IMR-90 (cell line): ENCODE results near the gene WRAP73. TPM values are rescaled to one million over a fixed set of nuclear protein-coding genes. Genes with fewer than 3 reads are reported as not detected.

Source experiments
- ATAC-seq: fragments of 200-7000 bp; cut with Tn5 transposase; 2 replicates; pipeline ENCODE4 v1.9.1; 2020; ENCODE audit warnings: low read depth, mild to moderate bottlenecking, moderate library complexity
- BruUV-seq: library from RNA; stranded (reverse); fragments of 400-500 nt; replicated peaks from 2 replicates; lab custom pipeline; 2021; lab: Mats Ljungman, UMichigan
- CTCF ChIA-PET: fragments of 300-600 bp; formaldehyde crosslinking; extraction: SDS; loops from one replicate; lab custom pipeline; 2021; ENCODE audit warnings: antibody characterized with exemption; lab: Yijun Ruan, JAX
- POLR2A ChIA-PET: fragments of 300-600 bp; sonication (Branson Sonifier 250); formaldehyde crosslinking; loops from one replicate; lab custom pipeline; 2022; ENCODE audit warnings: antibody characterized with exemption; ENCODE audit not compliant: unreplicated experiment; lab: Charles Lee
- DNase-seq: peaks from one replicate; pipeline ENCODE4 v3.0.0; 2013
- H2AFZ ChIP-seq: replicated peaks from 2 replicates; pipeline ENCODE3; 2013; ENCODE audit warnings: low read length, mild to moderate bottlenecking; ENCODE audit not compliant: poor library complexity
- H2AK5ac ChIP-seq: 2 replicates; pipeline ENCODE4 v1.6.1; 2013; ENCODE audit warnings: low read depth, low read length, inconsistent platforms
- H2AK9ac ChIP-seq: replicated peaks from 2 replicates; pipeline ENCODE3; 2013; ENCODE audit warnings: mild to moderate bottlenecking, low read depth, low read length, moderate library complexity; ENCODE audit not compliant: poor library complexity
- H2BK120ac ChIP-seq: 2 replicates; pipeline ENCODE4 v1.6.1; 2013; ENCODE audit warnings: low read depth, low read length, inconsistent platforms
- H2BK15ac ChIP-seq: 3 replicates; pipeline ENCODE4 v1.6.1; 2013; ENCODE audit warnings: low read depth, low read length, inconsistent platforms
- H2BK20ac ChIP-seq: 2 replicates; pipeline ENCODE4 v1.6.1; 2013; ENCODE audit warnings: low read depth, mild to moderate bottlenecking, inconsistent platforms, low read length, moderate library complexity
- H2BK5ac ChIP-seq: 2 replicates; pipeline ENCODE4 v1.6.1; 2013; ENCODE audit warnings: mild to moderate bottlenecking, low read depth, low read length, inconsistent platforms; ENCODE audit not compliant: poor library complexity, severe bottlenecking
- H3K14ac ChIP-seq: replicated peaks from 2 replicates; pipeline ENCODE4 v1.6.1; 2013; ENCODE audit warnings: low read depth, low read length, inconsistent platforms
- H3K18ac ChIP-seq: 2 replicates; pipeline ENCODE4 v1.6.1; 2013; ENCODE audit warnings: low read depth, low read length, control low read depth
- H3K23ac ChIP-seq: 2 replicates; pipeline ENCODE4 v1.6.1; 2013; ENCODE audit warnings: low read depth, low read length, inconsistent platforms
- H3K27ac ChIP-seq: 2 replicates; pipeline ENCODE4 v1.5.1; 2013; ENCODE audit warnings: mild to moderate bottlenecking, control low read depth, low read length; ENCODE audit not compliant: insufficient read depth
- H3K27me3 ChIP-seq: 2 replicates; pipeline ENCODE4 v1.6.1; 2013; ENCODE audit warnings: low read length; ENCODE audit not compliant: control insufficient read depth, insufficient read depth
- H3K36me3 ChIP-seq: 2 replicates; pipeline ENCODE4 v1.6.1; 2013; ENCODE audit warnings: low read length, mixed read lengths; ENCODE audit not compliant: control insufficient read depth, insufficient read depth
- H3K4ac ChIP-seq: 2 replicates; pipeline ENCODE4 v1.6.1; 2013; ENCODE audit warnings: low read depth, low read length, inconsistent platforms
- H3K4me1 ChIP-seq: 2 replicates; pipeline ENCODE4 v1.6.1; 2013; ENCODE audit warnings: low read length, mixed read lengths; ENCODE audit not compliant: control insufficient read depth, insufficient read depth
- H3K4me2 ChIP-seq: 2 replicates; pipeline ENCODE4 v1.6.1; 2013; ENCODE audit warnings: low read depth, mild to moderate bottlenecking, control low read depth, low read length, moderate library complexity
- H3K4me3 ChIP-seq: 2 replicates; pipeline ENCODE4 v1.5.1; 2013; ENCODE audit warnings: low read depth, mild to moderate bottlenecking, control low read depth, low read length, moderate library complexity; ENCODE audit not compliant: insufficient read depth
- H3K56ac ChIP-seq: 2 replicates; pipeline ENCODE4 v1.6.1; 2013; ENCODE audit warnings: low read length, inconsistent platforms; ENCODE audit not compliant: insufficient read depth; ENCODE audit errors: extremely low read depth
- H3K79me1 ChIP-seq, 2 experiments: 2 replicates each; pipeline ENCODE4 v1.6.1; 2013; ENCODE audit warnings: low read length in 2 of 2, inconsistent platforms in 1 of 2, low read depth in 1 of 2
- H3K9ac ChIP-seq: 2 replicates; pipeline ENCODE4 v1.6.1; 2013; ENCODE audit warnings: low read depth, low read length, control low read depth
- H3K9me1 ChIP-seq: 2 replicates; pipeline ENCODE4 v1.6.1; 2013; ENCODE audit warnings: low read length, inconsistent platforms; ENCODE audit not compliant: insufficient read depth
- H3K9me3 ChIP-seq: 2 replicates; pipeline ENCODE4 v1.6.1; 2013; ENCODE audit warnings: low read length; ENCODE audit not compliant: control insufficient read depth, insufficient read depth
- H4K20me1 ChIP-seq: 2 replicates; pipeline ENCODE4 v1.6.1; 2013; ENCODE audit warnings: low read length, inconsistent platforms; ENCODE audit not compliant: insufficient read depth
- H4K5ac ChIP-seq: 2 replicates; pipeline ENCODE4 v1.6.1; 2013; ENCODE audit warnings: mild to moderate bottlenecking, low read depth, low read length, control low read depth
- H4K8ac ChIP-seq, 2 experiments: 2 replicates each; pipeline ENCODE4 v1.6.1; 2013; ENCODE audit warnings: low read depth in 2 of 2, low read length in 2 of 2, control low read depth in 1 of 2, inconsistent platforms in 1 of 2
- H4K91ac ChIP-seq: 2 replicates; pipeline ENCODE4 v1.6.1; 2013; ENCODE audit warnings: low read depth, low read length, inconsistent platforms; ENCODE audit not compliant: insufficient read depth
- BHLHE40 ChIP-seq: fragments of 150-350 bp; IDR thresholded peaks from 2 replicates; pipeline ENCODE4 v1.6.1; 2016; ENCODE audit warnings: mild to moderate bottlenecking, low read depth, low read length
- CEBPB ChIP-seq: IDR thresholded peaks from 2 replicates; pipeline ENCODE4 v1.6.1; 2012; ENCODE audit warnings: low read depth, low read length, improper control_type of control experiment
- CHD1 ChIP-seq: IDR thresholded peaks from 2 replicates; pipeline ENCODE4 v1.6.1; 2012; ENCODE audit warnings: low read depth, low read length, improper control_type of control experiment
- FOS ChIP-seq: fragments of 150-350 bp; IDR thresholded peaks from 2 replicates; pipeline ENCODE4 v1.6.1; 2016; ENCODE audit warnings: low read depth, low read length
- MAFK ChIP-seq: IDR thresholded peaks from 2 replicates; pipeline ENCODE4 v1.6.1; 2012; ENCODE audit warnings: low read depth, low read length, improper control_type of control experiment
- MAZ ChIP-seq: IDR thresholded peaks from 2 replicates; pipeline ENCODE4 v1.6.1; 2012; ENCODE audit warnings: low read depth, mild to moderate bottlenecking, low read length, improper control_type of control experiment, moderate library complexity, borderline replicate concordance
- MXI1 ChIP-seq: IDR thresholded peaks from 2 replicates; pipeline ENCODE4 v1.6.1; 2012; ENCODE audit warnings: low read depth, mild to moderate bottlenecking, low read length, moderate library complexity, borderline replicate concordance
- NFE2L2 ChIP-seq: fragments of 150-350 bp; IDR thresholded peaks from 2 replicates; pipeline ENCODE4 v1.6.1; 2016; ENCODE audit warnings: low read depth, mild to moderate bottlenecking, low read length
- POLR2A ChIP-seq: IDR thresholded peaks from 2 replicates; pipeline ENCODE4 v1.6.1; 2012; ENCODE audit warnings: mild to moderate bottlenecking, low read depth, low read length
- RAD21 ChIP-seq: IDR thresholded peaks from 2 replicates; pipeline ENCODE4 v1.6.1; 2012; ENCODE audit warnings: low read length, improper control_type of control experiment
- RCOR1 ChIP-seq: IDR thresholded peaks from 2 replicates; pipeline ENCODE4 v1.6.1; 2012; ENCODE audit warnings: mild to moderate bottlenecking, low read length, improper control_type of control experiment; ENCODE audit not compliant: insufficient replicate concordance
- RFX5 ChIP-seq: IDR thresholded peaks from 2 replicates; pipeline ENCODE4 v1.8.0; 2012; ENCODE audit warnings: low read depth, mild to moderate bottlenecking, low read length, moderate library complexity
- SMC3 ChIP-seq: fragments of 150-350 bp; IDR thresholded peaks from 2 replicates; pipeline ENCODE4 v1.6.1; 2016; ENCODE audit warnings: low read depth, mild to moderate bottlenecking, antibody characterized with exemption, low read length, moderate library complexity
- WGBS, 2 experiments: methylation state at CpG; one replicate each; pipeline versions ENCODE4 v1.1.5 to v1.1.7; 2013; ENCODE audit warnings: missing lambda C conversion rate in 2 of 2; ENCODE audit not compliant: insufficient read length in 1 of 2; ENCODE audit errors: extremely low coverage in 2 of 2; 5-methylcytosine and 5-hydroxymethylcytosine counted together
- dilution Hi-C: fragments of 300-500 bp; cut with HindIII; formaldehyde crosslinking; loops from one replicate; pipeline ENCODE4 v1.14.3; 2018; ENCODE audit warnings: low sequenced_read_pairs; ENCODE audit not compliant: unreplicated experiment
- in situ Hi-C: fragments of 300-500 bp; cut with MboI; formaldehyde crosslinking; loops from 3 replicates; pipeline ENCODE4 v1.14.3; 2019; ENCODE audit warnings: low sequenced_read_pairs, inconsistent platforms, mixed read lengths
- intact Hi-C: fragments of 100-400 bp; cut with micrococcal nuclease; formaldehyde crosslinking; loops from 2 replicates; pipeline ENCODE4 v1.10.0; 2022
- polyA plus RNA-seq, 3 experiments: library from polyadenylated mRNA; depleted of rRNA; stranded (reverse); fragments of >200 nt; gene quantifications; 2 replicates each; pipeline ENCODE4 v1.2.3, GENCODE V29; 2012; ENCODE audit warnings: low replicate concordance in 1 of 3
- total RNA-seq: library from RNA; depleted of rRNA; stranded (reverse); fragments of >200 nt; gene quantifications from 2 replicates; pipeline ENCODE4 v1.2.3, GENCODE V29; 2012
- TF ChIP-seq, protein P1 (sequence below): fragments of 150-350 bp; IDR thresholded peaks from 2 replicates; pipeline ENCODE4 v1.6.1; 2016; ENCODE audit warnings: low read depth, mild to moderate bottlenecking, low read length, moderate library complexity, borderline replicate concordance
- TF ChIP-seq, protein P2 (sequence below): conservative IDR thresholded peaks from 2 replicates; pipeline ENCODE4 v1.5.1; 2012; ENCODE audit warnings: mild to moderate bottlenecking, low read depth, low read length, improper control_type of control experiment
- TF ChIP-seq, protein P3 (sequence below): fragments of 150-350 bp; IDR thresholded peaks from 2 replicates; pipeline ENCODE4 v1.6.1; 2017; ENCODE audit warnings: mild to moderate bottlenecking, antibody characterized with exemption, low read length, low read depth

WRAP73 gene
- total and polyA plus RNA-seq, 2 of the 4 experiments (the other 2 are of a cell fraction), result 10.8 to 23.6 TPM

DNA sequence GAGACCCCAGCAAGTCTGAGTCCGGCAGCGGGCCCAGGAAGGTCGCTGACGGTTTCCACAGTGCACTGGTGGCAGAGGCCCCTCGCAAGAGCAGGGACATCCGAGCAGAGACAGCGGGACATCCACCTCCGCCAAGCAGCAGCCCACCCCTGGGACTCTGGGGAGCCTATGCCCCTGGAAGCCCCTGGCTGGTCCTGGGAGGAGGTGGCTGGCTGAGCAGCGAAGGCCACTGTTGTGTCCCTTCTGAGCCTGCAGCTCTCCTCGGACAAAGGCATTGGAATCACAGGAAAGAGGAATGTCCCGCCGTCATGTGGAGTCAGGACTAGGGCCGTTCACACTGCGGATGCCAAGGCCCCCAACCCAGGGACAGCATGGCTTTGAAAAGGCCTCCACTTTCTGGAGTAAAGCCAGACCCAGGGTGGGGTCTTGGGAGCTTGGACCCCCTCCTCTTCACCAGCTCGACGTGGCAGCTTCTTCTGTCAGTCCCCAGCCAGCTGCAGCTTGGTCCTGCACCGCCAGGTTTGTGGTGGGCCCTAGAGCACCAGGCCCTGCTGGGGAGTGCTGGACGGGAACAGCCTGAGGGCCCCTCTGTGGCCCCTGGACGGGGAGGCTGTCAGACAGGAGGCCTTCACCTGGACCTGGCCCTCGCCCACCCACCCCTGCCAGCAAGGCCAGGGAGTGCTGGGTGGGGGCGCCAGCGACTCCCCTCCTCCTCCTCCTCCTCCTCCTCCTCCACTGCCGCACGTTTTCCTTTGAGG lies 40.0 kb downstream of the WRAP73 start:
- Histone ChIP-seq H2BK15ac (no peak overlapping the region), H3K9ac (no peak overlapping the region), H3K4ac (no peak overlapping the region), H2BK5ac (no peak overlapping the region), H3K9me1 (no peaks in the 10 kb centered on the region; the same call in 1 of the 2 replicates), H3K56ac (no peak overlapping the region), H2AK5ac (no peak overlapping the region), H3K79me1 (no peaks in the 10 kb centered on the region), H3K18ac (no peak overlapping the region), H4K91ac (no peak overlapping the region), H3K27me3 (peaks cover 29% of the 10 kb centered on the region; the same call in 1 of the 2 replicates), H2AK9ac (no peak overlapping the region), H3K27ac (no peak overlapping the region), H2BK20ac (no peak overlapping the region), H4K5ac (no peak overlapping the region), H3K14ac (no peak overlapping the region), H3K23ac (no peak overlapping the region), H2BK120ac (no peak overlapping the region), H3K4me1 (peaks cover 18% of the 10 kb centered on the region), H4K20me1 (no peaks in the 10 kb centered on the region), H4K8ac (no peak overlapping the region), H3K4me2 (no peak overlapping the region), H3K4me3 (no peak overlapping the region), H2AFZ (no peak overlapping the region), H3K36me3 (no peaks in the 10 kb centered on the region), H3K9me3 (no peaks in the 10 kb centered on the region)
- WGBS, 2 experiments, result 60% methylated on average over 9 of the region's 24 CpGs; no CpG with 5 or more reads in 1 of the 2 experiments
- in situ Hi-C loops, result no loop called here
- ATAC-seq (no peak), DNase-seq (no peak)
- intact Hi-C loops, result no loop called here
- dilution Hi-C loops, result no loop called here
- no TSS peak for BruUV-seq
- POLR2A ChIA-PET, result no interaction called here
- no peak for TF ChIP-seq RCOR1
- no peak for TF ChIP-seq NFE2L2
- TF ChIP-seq, protein P1, sequence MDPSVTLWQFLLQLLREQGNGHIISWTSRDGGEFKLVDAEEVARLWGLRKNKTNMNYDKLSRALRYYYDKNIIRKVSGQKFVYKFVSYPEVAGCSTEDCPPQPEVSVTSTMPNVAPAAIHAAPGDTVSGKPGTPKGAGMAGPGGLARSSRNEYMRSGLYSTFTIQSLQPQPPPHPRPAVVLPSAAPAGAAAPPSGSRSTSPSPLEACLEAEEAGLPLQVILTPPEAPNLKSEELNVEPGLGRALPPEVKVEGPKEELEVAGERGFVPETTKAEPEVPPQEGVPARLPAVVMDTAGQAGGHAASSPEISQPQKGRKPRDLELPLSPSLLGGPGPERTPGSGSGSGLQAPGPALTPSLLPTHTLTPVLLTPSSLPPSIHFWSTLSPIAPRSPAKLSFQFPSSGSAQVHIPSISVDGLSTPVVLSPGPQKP, result no peak
- TF ChIP-seq, protein P2, sequence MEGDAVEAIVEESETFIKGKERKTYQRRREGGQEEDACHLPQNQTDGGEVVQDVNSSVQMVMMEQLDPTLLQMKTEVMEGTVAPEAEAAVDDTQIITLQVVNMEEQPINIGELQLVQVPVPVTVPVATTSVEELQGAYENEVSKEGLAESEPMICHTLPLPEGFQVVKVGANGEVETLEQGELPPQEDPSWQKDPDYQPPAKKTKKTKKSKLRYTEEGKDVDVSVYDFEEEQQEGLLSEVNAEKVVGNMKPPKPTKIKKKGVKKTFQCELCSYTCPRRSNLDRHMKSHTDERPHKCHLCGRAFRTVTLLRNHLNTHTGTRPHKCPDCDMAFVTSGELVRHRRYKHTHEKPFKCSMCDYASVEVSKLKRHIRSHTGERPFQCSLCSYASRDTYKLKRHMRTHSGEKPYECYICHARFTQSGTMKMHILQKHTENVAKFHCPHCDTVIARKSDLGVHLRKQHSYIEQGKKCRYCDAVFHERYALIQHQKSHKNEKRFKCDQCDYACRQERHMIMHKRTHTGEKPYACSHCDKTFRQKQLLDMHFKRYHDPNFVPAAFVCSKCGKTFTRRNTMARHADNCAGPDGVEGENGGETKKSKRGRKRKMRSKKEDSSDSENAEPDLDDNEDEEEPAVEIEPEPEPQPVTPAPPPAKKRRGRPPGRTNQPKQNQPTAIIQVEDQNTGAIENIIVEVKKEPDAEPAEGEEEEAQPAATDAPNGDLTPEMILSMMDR, result no peak
- TF ChIP-seq SMC3, result no peak
- no peak for TF ChIP-seq MAFK
- no peak for TF ChIP-seq MAZ
- TF ChIP-seq, protein P3, sequence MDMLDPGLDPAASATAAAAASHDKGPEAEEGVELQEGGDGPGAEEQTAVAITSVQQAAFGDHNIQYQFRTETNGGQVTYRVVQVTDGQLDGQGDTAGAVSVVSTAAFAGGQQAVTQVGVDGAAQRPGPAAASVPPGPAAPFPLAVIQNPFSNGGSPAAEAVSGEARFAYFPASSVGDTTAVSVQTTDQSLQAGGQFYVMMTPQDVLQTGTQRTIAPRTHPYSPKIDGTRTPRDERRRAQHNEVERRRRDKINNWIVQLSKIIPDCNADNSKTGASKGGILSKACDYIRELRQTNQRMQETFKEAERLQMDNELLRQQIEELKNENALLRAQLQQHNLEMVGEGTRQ, result no peak
- no peak for TF ChIP-seq CHD1
- no peak for TF ChIP-seq POLR2A
- TF ChIP-seq BHLHE40, result no peak
- no peak for TF ChIP-seq CEBPB
- no peak for TF ChIP-seq RAD21
- no peak for TF ChIP-seq MXI1
- no peak for TF ChIP-seq RFX5
- no peak for TF ChIP-seq FOS
- CTCF ChIA-PET, result no interaction called here
